ENCODE data around the gene VWA5B2. TPM values are rescaled to one million over a fixed set of nuclear protein-coding genes. Genes with fewer than 3 reads are reported as not detected.

Gene VWA5B2
- total RNA-seq, 1 experiment from 2014 or later: 0.90 TPM

- H3K9me3 Mint-ChIP-seq (ENCODE audit: low read depth, unreplicated experiment): no peaks in the 10 kb centered on the region
- no peaks in the 10 kb centered on the region for H3K36me3 Mint-ChIP-seq (ENCODE audit: insufficient read depth, unreplicated experiment)
- CTCF ChIA-PET: no interaction called here
- H3K27me3 Mint-ChIP-seq (ENCODE audit: unreplicated experiment): peaks cover 65% of the 10 kb centered on the region
- no TSS peak for BruUV-seq (replicated peaks)
- H3K4me3 Mint-ChIP-seq (ENCODE audit: low read depth, unreplicated experiment): no peak overlapping the region
- DNase-seq: peak; percentile 45
- H3K27ac Mint-ChIP-seq (ENCODE audit: unreplicated experiment): no peak overlapping the region
- no peak for TF ChIP-seq CTCF (IDR thresholded peaks at IDR 0.05; ENCODE audit: unreplicated experiment)
- intact Hi-C loops (cut with micrococcal nuclease; ENCODE audit: unreplicated experiment): no loop called here
- H3K4me1 Mint-ChIP-seq (ENCODE audit: low read depth, unreplicated experiment): no peaks in the 10 kb centered on the region
These were observed 6.9 kb upstream of the VWA5B2 start for GRCh38 chr3:184222521-184222920.

GRCh38 chr3:184223946-184224345 lies 5.4 kb upstream of the VWA5B2 start:
- CTCF ChIA-PET: no interaction called here
- Mint-ChIP-seq H3K9me3 (ENCODE audit: low read depth, unreplicated experiment) (no peaks in the 10 kb centered on the region), H3K4me1 (ENCODE audit: low read depth, unreplicated experiment) (no peaks in the 10 kb centered on the region), H3K36me3 (ENCODE audit: insufficient read depth, unreplicated experiment) (no peaks in the 10 kb centered on the region), H3K27ac (ENCODE audit: unreplicated experiment) (no peak overlapping the region), H3K4me3 (ENCODE audit: low read depth, unreplicated experiment) (no peak overlapping the region), H3K27me3 (ENCODE audit: unreplicated experiment) (peaks cover 73% of the 10 kb centered on the region)
- no TSS peak for BruUV-seq (replicated peaks)
- intact Hi-C loops (cut with micrococcal nuclease; ENCODE audit: unreplicated experiment): no loop called here
- no peak for TF ChIP-seq CTCF (IDR thresholded peaks at IDR 0.05; ENCODE audit: unreplicated experiment)
- no peak for DNase-seq

GRCh38 chr3:184227481-184227935 lies 1.9 kb upstream of the VWA5B2 start:
- TF ChIP-seq CTCF (IDR thresholded peaks at IDR 0.05; ENCODE audit: unreplicated experiment): peak; percentile 99
- H3K4me1 Mint-ChIP-seq (ENCODE audit: low read depth, unreplicated experiment): no peaks in the 10 kb centered on the region
- H3K27ac Mint-ChIP-seq (ENCODE audit: unreplicated experiment): no peak overlapping the region
- H3K36me3 Mint-ChIP-seq (ENCODE audit: insufficient read depth, unreplicated experiment): peaks cover 8% of the 10 kb centered on the region
- no peaks in the 10 kb centered on the region for H3K9me3 Mint-ChIP-seq (ENCODE audit: low read depth, unreplicated experiment)
- no peak overlapping the region for H3K4me3 Mint-ChIP-seq (ENCODE audit: low read depth, unreplicated experiment)
- intact Hi-C loops (cut with micrococcal nuclease; ENCODE audit: unreplicated experiment): no loop called here
- H3K27me3 Mint-ChIP-seq (ENCODE audit: unreplicated experiment): peaks cover 92% of the 10 kb centered on the region
- CTCF ChIA-PET: interaction anchor here (0.6 to 2.5 kb wide), 11 partner anchors 10 to 1685 kb away, joined by 3 to 29 read pairs (median 6); partner anchors contain the start of genes ABCF3 and AP2M1
- DNase-seq: peak; percentile 76
- BruUV-seq (replicated peaks): no TSS peak

GRCh38 chr3:184228376-184229137 lies 828 bp upstream of the VWA5B2 start:
- Mint-ChIP-seq H3K4me1 (ENCODE audit: low read depth, unreplicated experiment) (no peaks in the 10 kb centered on the region), H3K27me3 (ENCODE audit: unreplicated experiment) (peaks cover 88% of the 10 kb centered on the region), H3K4me3 (ENCODE audit: low read depth, unreplicated experiment) (peak overlapping the region; percentile 8), H3K9me3 (ENCODE audit: low read depth, unreplicated experiment) (no peaks in the 10 kb centered on the region), H3K36me3 (ENCODE audit: insufficient read depth, unreplicated experiment) (peaks cover 8% of the 10 kb centered on the region), H3K27ac (ENCODE audit: unreplicated experiment) (no peak overlapping the region)
- BruUV-seq (replicated peaks): no TSS peak
- TF ChIP-seq CTCF (IDR thresholded peaks at IDR 0.05; ENCODE audit: unreplicated experiment): no peak
- CTCF ChIA-PET: interaction anchor here (0.6 to 2.5 kb wide), 11 partner anchors 11 to 285 kb away, joined by 3 to 29 read pairs (median 6); partner anchors contain the start of genes ABCF3 and AP2M1
- intact Hi-C loops (cut with micrococcal nuclease; ENCODE audit: unreplicated experiment): no loop called here
- DNase-seq: no peak
